Endothelial cell of umbilical vein (primary cell): Measurements from ENCODE around the gene ULBP2. TPM values are rescaled to one million over a fixed set of nuclear protein-coding genes. Genes with fewer than 3 reads are reported as not detected.

ENCODE experiments used
- BruUV-seq: library from RNA; stranded (reverse); fragments of 400-500 nt; replicated peaks from 2 replicates; lab custom pipeline; 2021; lab: Mats Ljungman, UMichigan
- CTCF ChIA-PET: fragments of 300-600, 350-600 bp; sonication (Branson Sonifier 250); formaldehyde crosslinking; loops from one replicate; lab custom pipeline; 2021; ENCODE audit warnings: antibody characterized with exemption, inconsistent platforms; lab: Charles Lee
- POLR2A ChIA-PET: fragments of 300-600, 350-600 bp; sonication (Branson Sonifier 250); formaldehyde crosslinking; loops from one replicate; lab custom pipeline; 2021; ENCODE audit warnings: antibody characterized with exemption, inconsistent platforms; lab: Charles Lee
- DNase-seq: peaks from one replicate; pipeline ENCODE4 v3.0.0-alpha.2; 2011; ENCODE audit warnings: low read depth, low spot score
- FAIRE-seq: peaks from 2 replicates; lab custom pipeline; 2011; peaks lifted over from hg19 to GRCh38; lab: Jason Lieb, UNC
- H2AFZ ChIP-seq: 2 replicates; pipeline ENCODE4 v1.6.0; 2012; ENCODE audit warnings: low read depth, low read length, control low read depth, inconsistent platforms
- H3K27ac ChIP-seq: 2 replicates; pipeline ENCODE4 v1.5.1; 2011; ENCODE audit warnings: low read depth, mild to moderate bottlenecking, control low read depth, low read length, moderate library complexity; ENCODE audit not compliant: insufficient read depth
- H3K27me3 ChIP-seq, 2 experiments: 2 replicates each; pipeline versions ENCODE4 v1.6.0 to v1.6.1; 2011; ENCODE audit warnings: low read length in 2 of 2, mixed read lengths in 1 of 2; ENCODE audit not compliant: control insufficient read depth in 2 of 2, insufficient read depth in 2 of 2
- H3K36me3 ChIP-seq, 2 experiments: 2 replicates in 1 of 2; 3 replicates in 1 of 2; pipeline ENCODE4 v1.5.1; 2011; ENCODE audit warnings: low read length in 2 of 2, mild to moderate bottlenecking in 1 of 2, moderate library complexity in 1 of 2; ENCODE audit not compliant: control insufficient read depth in 2 of 2, insufficient read depth in 2 of 2; ENCODE audit errors: extremely low read depth in 1 of 2
- H3K4me1 ChIP-seq: 3 replicates; pipeline ENCODE4 v1.5.1; 2011; ENCODE audit warnings: mild to moderate bottlenecking, low read length; ENCODE audit not compliant: control insufficient read depth, insufficient read depth; ENCODE audit errors: extremely low read depth
- H3K4me2 ChIP-seq: 2 replicates; pipeline ENCODE4 v1.6.1; 2011; ENCODE audit warnings: low read length, control low read depth, mixed read lengths; ENCODE audit not compliant: insufficient read depth
- H3K4me3 ChIP-seq, 3 experiments: fragments of 200-600 bp in 1 of 3; sonication (generic), shearing (Covaris generic) in 1 of 3; replicated peaks in 1 of 3; 2 replicates each; pipeline ENCODE4 v1.5.1; 2011 to 2016; ENCODE audit warnings: control low read depth in 3 of 3, low read length in 3 of 3, mild to moderate bottlenecking in 2 of 3, inconsistent platforms in 1 of 3, low read depth in 1 of 3, moderate library complexity in 1 of 3; ENCODE audit not compliant: insufficient read depth in 1 of 3
- H3K79me2 ChIP-seq: 2 replicates; pipeline ENCODE4 v1.6.0; 2012; ENCODE audit warnings: low read length, inconsistent platforms; ENCODE audit not compliant: control insufficient read depth, insufficient read depth
- H3K9ac ChIP-seq: replicated peaks from 2 replicates; pipeline ENCODE3; 2011; ENCODE audit warnings: low read length, control low read depth; ENCODE audit not compliant: insufficient read depth; ENCODE audit errors: extremely low read depth
- H3K9me1 ChIP-seq: replicated peaks from 3 replicates; pipeline ENCODE4 v1.6.0; 2011; ENCODE audit warnings: mild to moderate bottlenecking, low read length; ENCODE audit not compliant: control insufficient read depth, insufficient read depth; ENCODE audit errors: extremely low read depth
- H3K9me3 ChIP-seq: replicated peaks from 2 replicates; pipeline ENCODE4 v1.5.1; 2012; ENCODE audit warnings: low read length, inconsistent platforms; ENCODE audit not compliant: control insufficient read depth, insufficient read depth
- H4K20me1 ChIP-seq: replicated peaks from 2 replicates; pipeline ENCODE3; 2011; ENCODE audit warnings: mild to moderate bottlenecking, low read length; ENCODE audit not compliant: control insufficient read depth, insufficient read depth; ENCODE audit errors: extremely low read depth
- EZH2 ChIP-seq: IDR thresholded peaks from 2 replicates; pipeline ENCODE4 v1.6.1; 2012; ENCODE audit warnings: borderline replicate concordance, low read depth, mild to moderate bottlenecking, moderate library complexity, low read length, inconsistent platforms; ENCODE audit not compliant: severe bottlenecking
- FOS ChIP-seq: IDR thresholded peaks from 2 replicates; pipeline ENCODE4 v1.6.1; 2011; ENCODE audit warnings: mild to moderate bottlenecking, low read length, moderate library complexity, borderline replicate concordance; ENCODE audit not compliant: insufficient read depth
- GATA2 ChIP-seq: IDR thresholded peaks from 2 replicates; pipeline ENCODE4 v1.7.0; 2011; ENCODE audit warnings: low read depth, mild to moderate bottlenecking, moderate library complexity, mixed read lengths, low read length; ENCODE audit not compliant: insufficient read length, insufficient read depth
- JUN ChIP-seq: IDR thresholded peaks from 2 replicates; pipeline ENCODE4 v1.6.1; 2011; ENCODE audit warnings: borderline replicate concordance, low read depth; ENCODE audit not compliant: insufficient read length, insufficient read depth
- MYC ChIP-seq: IDR thresholded peaks from one replicate; pipeline ENCODE4 v1.6.1; 2011; ENCODE audit warnings: mild to moderate bottlenecking, low read depth, low read length
- POLR2A ChIP-seq: IDR thresholded peaks from 2 replicates; pipeline ENCODE4 v1.6.1; 2012; ENCODE audit warnings: low read depth, mild to moderate bottlenecking, control low read depth, low read length
- POLR2AphosphoS5 ChIP-seq: IDR thresholded peaks from 2 replicates; pipeline ENCODE4 v1.6.1; 2012; ENCODE audit warnings: low read depth, mild to moderate bottlenecking, control low read depth, low read length, moderate library complexity; ENCODE audit not compliant: insufficient read depth
- dilution Hi-C: fragments of 300-500 bp; cut with MboI; formaldehyde crosslinking; loops from one replicate; pipeline ENCODE4 v1.15.0; 2019; ENCODE audit warnings: low sequenced_read_pairs; ENCODE audit not compliant: extremely low pct_ligation_motif_present
- intact Hi-C: fragments of 100-400 bp; cut with micrococcal nuclease; formaldehyde crosslinking; loops from one replicate; pipeline ENCODE4 v1.10.0; 2022
- polyA plus RNA-seq, 4 experiments: library from polyadenylated mRNA; depleted of rRNA in 3 of 4; stranded (reverse) in 3 of 4; unstranded in 1 of 4; fragments of >200 nt; gene quantifications; 2 replicates each; pipeline versions ENCODE4 v1.2.1 to v1.2.3, GENCODE V29; 2011 to 2012; ENCODE audit warnings: missing spikeins in 1 of 4
- total RNA-seq: library from RNA; stranded (reverse); gene quantifications from 2 replicates; pipeline ENCODE4 v1.2.3, GENCODE V29; 2021
- TF ChIP-seq, protein P1 (sequence below): IDR thresholded peaks from 2 replicates; pipeline ENCODE4 v1.6.1; 2011; ENCODE audit not compliant: insufficient read depth, insufficient read length
- TF ChIP-seq, protein P2 (sequence below), 2 donors: IDR thresholded peaks; 1 replicate in 1 of 2; 2 replicates in 1 of 2; pipeline ENCODE4 v1.5.1; 2011; ENCODE audit warnings: low read length in 2 of 2, mild to moderate bottlenecking in 2 of 2, moderate library complexity in 2 of 2, control low read depth in 1 of 2, inconsistent platforms in 1 of 2, low read depth in 1 of 2; ENCODE audit not compliant: insufficient read depth in 1 of 2; ENCODE audit errors: extremely low read depth in 1 of 2

ULBP2 gene
- total and polyA plus RNA-seq, 2 donors (not counting 3 experiments of a cell fraction or from before 2014, with no cell fraction given): 7.0 to 22.8 TPM

DNA sequence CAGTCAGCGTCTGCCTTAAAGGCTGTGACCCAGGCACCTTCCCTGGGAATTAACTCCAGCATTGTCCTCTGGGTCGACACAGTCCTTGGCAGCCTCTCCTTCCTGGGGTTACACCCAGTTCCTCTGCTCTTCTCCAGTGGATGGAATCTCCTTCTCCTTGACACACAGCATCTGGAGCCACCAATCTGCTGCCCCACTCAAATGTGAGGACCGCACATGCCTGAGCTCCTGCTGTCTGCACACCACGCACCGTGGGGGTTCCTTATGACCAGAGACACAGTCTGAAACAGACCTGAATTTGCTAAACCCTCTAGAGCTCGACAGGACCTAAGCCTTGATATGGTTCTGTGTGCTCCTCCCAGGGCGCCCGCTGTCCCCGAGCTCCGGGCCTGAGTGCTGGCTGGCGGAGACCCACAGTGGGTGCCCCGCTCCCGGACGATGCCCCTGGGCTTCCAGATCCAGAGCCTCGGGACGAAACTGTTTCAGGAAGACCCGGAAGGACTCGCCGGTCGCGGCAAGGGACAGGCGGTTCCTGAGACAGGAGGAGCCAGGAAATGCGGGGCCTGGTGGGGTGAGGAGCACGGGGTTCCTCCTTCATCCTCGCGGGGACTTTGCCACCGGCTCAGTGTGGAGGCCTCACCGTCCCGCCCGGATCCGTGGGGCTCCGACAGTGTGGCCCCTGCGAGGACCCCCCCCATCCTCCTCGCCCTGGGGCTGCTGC is 16.4 kb upstream of the ULBP2 start:
- Histone ChIP-seq H3K27me3 (peaks cover 19 to 23% of the 10 kb centered on the region in 2 experiments), H4K20me1 (no peaks in the 10 kb centered on the region), H3K9me3 (no peaks in the 10 kb centered on the region), H3K4me3 (peak overlapping the region; percentile 19 to 47 (median 45)), H2AFZ (peak overlapping the region; percentile 92), H3K9ac (peak overlapping the region; percentile 30), H3K36me3 (no peaks in the 10 kb centered on the region), H3K27ac (no peak overlapping the region), H3K79me2 (no peaks in the 10 kb centered on the region), H3K4me2 (peak overlapping the region; percentile 41), H3K9me1 (no peaks in the 10 kb centered on the region), H3K4me1 (peaks cover 4% of the 10 kb centered on the region)
- TF ChIP-seq EZH2 (no peak), JUN (no peak), FOS (no peak), GATA2 (no peak), MYC (no peak), POLR2A (no peak), POLR2AphosphoS5 (no peak)
- TF ChIP-seq, protein P1, sequence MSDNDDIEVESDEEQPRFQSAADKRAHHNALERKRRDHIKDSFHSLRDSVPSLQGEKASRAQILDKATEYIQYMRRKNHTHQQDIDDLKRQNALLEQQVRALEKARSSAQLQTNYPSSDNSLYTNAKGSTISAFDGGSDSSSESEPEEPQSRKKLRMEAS: no peak
- TF ChIP-seq, protein P2, sequence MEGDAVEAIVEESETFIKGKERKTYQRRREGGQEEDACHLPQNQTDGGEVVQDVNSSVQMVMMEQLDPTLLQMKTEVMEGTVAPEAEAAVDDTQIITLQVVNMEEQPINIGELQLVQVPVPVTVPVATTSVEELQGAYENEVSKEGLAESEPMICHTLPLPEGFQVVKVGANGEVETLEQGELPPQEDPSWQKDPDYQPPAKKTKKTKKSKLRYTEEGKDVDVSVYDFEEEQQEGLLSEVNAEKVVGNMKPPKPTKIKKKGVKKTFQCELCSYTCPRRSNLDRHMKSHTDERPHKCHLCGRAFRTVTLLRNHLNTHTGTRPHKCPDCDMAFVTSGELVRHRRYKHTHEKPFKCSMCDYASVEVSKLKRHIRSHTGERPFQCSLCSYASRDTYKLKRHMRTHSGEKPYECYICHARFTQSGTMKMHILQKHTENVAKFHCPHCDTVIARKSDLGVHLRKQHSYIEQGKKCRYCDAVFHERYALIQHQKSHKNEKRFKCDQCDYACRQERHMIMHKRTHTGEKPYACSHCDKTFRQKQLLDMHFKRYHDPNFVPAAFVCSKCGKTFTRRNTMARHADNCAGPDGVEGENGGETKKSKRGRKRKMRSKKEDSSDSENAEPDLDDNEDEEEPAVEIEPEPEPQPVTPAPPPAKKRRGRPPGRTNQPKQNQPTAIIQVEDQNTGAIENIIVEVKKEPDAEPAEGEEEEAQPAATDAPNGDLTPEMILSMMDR (IDR thresholded peaks at IDR 0.05; ENCODE audit: extremely low read depth in 1 of 2, insufficient read depth in 1 of 2, low read depth in 1 of 2, low read length in 2 of 2): no peak
- intact Hi-C loops: loop anchor here (10.0 kb wide), 1 partner anchor 901 kb away; no protein-coding TSS in a partner anchor
- dilution Hi-C loops: no loop called here
- POLR2A ChIA-PET: no interaction called here
- peak; percentile 36 for DNase-seq
- no TSS peak for BruUV-seq
- CTCF ChIA-PET: interaction anchor here (1.0 to 2.5 kb wide), 5 partner anchors 21 to 380 kb away, joined by 3 to 30 read pairs (median 5); partner anchors contain the start of gene PPIL4
- peak; percentile 4 for FAIRE-seq
